Activated CD4-positive, alpha-beta T cell treated with anti-CD3 and anti-CD28 coated beads, Interleukin-2, Interleukin-4, amounts not matched to agents 100 ng/mL and 50 ng/mL, durations not matched to agents 16 hours and 8 hours (primary cell): ENCODE data around the gene AXIN1.
"Not testable (repeated sequence)": the region's sequence is repeated elsewhere in the genome, so short reads cannot be mapped to it uniquely, and the experiment has no call there.

Source experiments
- DNase-seq: peaks from one replicate; pipeline ENCODE4 v3.0.0-alpha.2; 2020; ENCODE audit warnings: low spot score

AXIN1 gene

GRCh38 chr16:354291-354881 is 1.9 kb upstream of the AXIN1 start:
- no peak for DNase-seq

- no peak for DNase-seq
Observed at GRCh38 chr16:353404-354290, 1.1 kb upstream of the AXIN1 start.

DNA sequence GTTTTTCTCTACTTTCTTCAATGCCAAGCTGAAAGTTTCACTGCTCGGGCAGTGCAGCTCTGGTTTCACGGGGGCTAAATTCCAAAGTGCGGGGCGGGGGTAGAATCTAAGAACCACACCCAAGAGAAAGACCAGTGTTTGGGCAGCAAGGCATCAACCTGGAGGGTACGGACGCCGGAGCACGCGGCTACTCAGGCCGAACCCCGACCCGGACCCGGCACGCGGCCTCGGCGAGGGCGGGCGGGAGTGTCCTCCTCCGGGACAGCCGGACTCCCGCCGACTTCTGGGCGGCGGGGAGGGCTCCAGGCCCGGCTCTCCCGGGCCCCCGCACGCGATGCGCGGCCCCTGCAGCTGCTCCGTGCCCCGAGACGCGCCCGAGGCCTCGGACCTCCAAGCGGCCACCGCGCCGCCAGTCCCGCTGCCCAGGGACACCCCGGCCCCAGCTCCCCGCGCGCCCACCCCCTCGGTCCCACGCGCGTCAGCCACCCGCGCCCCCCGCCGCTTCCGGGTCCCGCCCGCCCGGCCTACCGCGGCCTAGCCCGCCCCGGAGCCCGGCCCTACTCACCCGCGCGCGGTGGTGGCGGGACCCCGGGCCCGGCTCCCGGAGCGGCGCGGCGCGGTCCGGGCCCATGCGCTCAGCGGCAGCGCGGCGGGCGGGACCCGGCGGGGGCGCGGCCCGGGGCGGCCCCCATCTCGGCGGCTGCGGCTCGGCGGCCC is 561 bp downstream of the AXIN1 start:
- no peak for DNase-seq

DNA sequence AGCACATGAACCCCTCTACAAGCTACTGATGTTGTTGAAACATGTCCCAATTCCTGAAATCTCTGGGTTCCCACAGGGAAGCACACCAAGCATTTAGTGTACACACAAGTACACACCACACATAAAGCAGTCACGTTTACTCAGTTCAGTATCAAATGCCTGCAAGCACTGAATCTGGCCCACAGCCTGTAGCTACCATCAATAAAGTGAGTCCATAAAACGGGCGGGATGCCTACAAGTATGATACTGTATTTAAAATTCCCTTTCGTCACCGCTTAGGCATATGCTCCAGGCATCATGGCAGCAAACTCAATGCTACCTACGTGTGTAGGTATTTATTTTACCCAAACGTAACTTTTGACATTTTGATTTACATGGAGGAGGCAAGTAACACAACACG is 2.3 kb downstream of the AXIN1 start:
- no peak for DNase-seq

DNA sequence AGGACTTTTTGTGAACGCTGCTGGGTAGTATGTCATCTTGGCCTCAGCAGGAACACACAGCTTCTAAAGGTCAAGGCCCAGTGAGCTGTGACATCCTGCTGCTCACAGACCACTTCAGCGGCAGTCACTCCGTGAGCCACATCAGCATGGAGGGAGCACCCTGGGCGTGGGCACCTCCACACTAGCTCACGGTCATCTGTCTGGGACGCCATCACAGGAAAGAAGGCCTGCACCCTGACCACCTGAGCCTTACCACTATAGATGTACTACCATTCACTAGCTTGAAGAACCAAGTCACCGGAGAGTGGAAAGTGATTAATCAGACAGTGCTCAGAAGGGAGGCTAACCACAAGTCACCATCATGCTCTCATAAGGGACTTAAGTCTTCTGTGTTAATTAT is 3.3 kb downstream of the AXIN1 start:
- DNase-seq = no peak

DNA sequence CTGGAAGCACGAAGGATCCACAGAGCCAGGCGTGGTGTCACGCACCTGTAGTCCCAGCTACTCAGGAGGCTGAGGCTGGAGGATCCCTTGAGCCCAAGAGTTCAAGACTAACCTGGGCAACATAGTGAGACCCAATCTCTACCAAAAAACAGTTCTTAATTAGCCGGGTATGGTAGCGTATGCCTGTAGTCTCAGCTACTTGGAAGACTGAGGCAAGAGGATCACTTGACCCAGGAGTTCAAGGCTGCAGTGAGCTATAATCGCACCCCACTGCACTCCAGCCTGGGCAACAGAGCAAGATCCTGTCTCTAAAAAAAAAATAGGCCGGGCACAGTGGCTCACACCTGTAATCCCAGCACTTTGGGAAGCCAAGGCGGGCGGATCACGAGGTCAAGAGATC is 4.0 kb downstream of the AXIN1 start:
- not testable (repeated sequence) for DNase-seq

- no peak for DNase-seq
Observed at GRCh38 chr16:347203-347602, 5.3 kb downstream of the AXIN1 start.

GRCh38 chr16:346587-346986 is 5.9 kb downstream of the AXIN1 start:
- DNase-seq = no peak

DNA sequence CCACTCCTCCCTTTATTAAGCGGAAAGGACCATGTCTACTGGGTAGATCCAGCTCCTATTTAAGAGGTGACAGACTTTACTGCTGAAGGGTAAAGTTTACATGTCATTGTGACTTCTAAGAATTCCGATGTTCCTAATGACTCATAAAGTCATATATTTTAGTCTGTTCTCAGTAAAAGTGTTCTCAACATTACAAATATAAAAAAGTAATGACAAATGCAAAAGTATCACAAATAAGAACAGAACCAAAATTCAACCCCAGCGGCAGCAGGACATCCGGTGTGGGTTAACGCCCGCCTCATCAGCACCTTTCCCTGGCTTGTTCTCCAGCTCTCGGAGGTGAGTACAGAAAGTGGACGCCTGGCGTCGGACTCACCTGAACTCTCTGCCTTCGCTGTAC is 6.8 kb downstream of the AXIN1 start:
- peak; percentile 54 for DNase-seq

DNA sequence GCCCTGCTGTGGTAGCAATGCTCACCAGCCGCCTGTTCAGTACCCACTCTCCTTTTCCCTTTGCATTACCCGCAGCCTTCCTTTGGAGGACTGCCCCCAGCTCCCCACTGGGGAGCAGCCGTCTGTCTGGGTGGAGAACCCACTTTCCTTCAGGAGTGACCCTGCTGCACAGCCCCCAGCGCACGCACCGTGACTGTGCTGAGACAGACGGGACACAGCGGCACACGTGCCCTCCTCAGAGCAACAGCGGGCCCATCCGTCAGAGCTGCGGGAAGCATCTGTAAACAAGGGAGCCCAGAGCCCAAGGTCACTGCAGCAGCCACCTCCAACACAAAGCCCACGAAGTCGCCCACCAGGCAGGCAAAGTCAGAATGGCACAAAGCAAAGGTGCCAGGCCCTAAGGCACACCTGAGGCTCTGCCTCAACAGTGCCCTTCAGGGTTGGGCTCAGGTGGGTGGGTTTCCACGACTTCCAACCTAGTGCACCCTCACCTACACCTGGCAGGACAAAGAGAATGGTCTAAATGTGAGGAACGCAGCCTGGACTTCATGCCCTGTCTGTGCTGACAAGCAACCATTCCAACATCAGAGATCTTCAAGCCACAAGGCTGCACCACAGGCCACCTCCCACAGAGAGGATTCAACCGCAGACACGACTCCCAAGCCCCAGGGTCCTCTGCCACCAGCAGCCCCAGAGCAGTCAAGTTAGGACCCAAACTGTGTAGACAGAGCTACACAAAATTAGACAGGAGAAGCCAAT is 9.9 kb downstream of the AXIN1 start:
- DNase-seq = no peak

GRCh38 chr16:341974-342336 is 10.6 kb downstream of the AXIN1 start:
- DNase-seq = not testable (repeated sequence)

DNA sequence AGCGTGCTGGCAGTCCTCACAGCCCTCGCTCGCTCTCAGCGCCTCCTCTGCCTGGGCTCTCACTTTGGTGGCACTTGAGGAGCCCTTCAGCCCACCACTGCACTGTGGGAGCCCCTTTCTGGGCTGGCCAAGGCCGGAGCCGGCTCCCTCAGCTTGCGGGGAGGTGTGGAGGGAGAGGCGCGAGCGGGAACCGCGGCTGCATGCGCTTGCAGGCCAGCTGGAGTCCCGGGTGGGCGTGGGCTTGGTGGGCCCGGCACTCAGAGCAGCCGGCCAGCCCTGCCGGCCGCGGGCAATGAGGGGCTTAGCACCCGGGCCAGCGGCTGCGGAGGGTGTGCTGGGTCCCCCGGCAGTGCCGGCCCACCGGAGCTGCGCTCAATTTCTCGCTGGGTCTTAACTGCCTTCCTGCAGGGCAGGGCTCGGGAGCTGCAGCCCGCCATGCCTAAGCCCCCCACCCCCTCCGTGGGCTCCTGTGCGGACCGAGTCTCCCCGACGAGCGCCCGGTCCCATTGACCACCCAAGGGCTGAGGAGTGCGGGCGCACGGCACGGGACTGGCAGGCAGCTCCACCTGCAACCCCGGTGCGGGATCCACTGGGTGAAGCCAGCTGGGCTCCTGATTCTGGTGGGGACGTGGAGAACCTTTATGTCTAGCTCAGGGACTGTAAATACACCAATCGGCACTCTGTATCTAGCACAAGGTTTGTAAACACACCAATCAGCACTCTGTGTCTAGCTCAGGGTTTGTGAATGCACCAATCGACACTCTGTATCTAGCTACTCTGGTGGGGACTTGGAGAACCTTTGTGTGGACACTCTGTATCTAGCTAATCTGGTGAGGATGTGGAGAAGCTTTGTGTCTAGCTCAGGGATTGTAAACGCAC is 11.2 kb downstream of the AXIN1 start:
- DNase-seq = not testable (repeated sequence)

- DNase-seq = no peak
Observed at GRCh38 chr16:340370-341091, 12.0 kb downstream of the AXIN1 start.

DNA sequence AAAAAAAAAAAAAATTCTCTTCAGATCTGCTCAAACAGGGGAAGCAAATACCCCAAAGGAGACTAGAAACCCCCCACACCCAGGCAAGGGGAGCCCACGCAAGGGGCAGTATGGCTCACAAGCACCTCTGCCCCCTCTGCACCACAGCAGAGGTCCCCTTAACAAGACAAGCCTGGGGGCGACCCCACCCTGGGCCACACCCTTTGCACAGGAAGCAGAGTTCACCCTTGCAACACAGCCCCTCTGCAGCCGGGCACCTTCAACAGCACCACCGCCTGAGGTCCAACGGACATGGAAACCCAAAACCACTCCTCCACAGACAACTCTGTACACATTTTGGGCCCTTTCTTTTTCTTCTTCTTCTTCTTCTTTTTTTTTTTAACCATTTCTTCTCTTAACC is 12.8 kb downstream of the AXIN1 start:
- DNase-seq = no peak

GRCh38 chr16:337975-338575 is 14.4 kb downstream of the AXIN1 start:
- DNase-seq = no peak

DNA sequence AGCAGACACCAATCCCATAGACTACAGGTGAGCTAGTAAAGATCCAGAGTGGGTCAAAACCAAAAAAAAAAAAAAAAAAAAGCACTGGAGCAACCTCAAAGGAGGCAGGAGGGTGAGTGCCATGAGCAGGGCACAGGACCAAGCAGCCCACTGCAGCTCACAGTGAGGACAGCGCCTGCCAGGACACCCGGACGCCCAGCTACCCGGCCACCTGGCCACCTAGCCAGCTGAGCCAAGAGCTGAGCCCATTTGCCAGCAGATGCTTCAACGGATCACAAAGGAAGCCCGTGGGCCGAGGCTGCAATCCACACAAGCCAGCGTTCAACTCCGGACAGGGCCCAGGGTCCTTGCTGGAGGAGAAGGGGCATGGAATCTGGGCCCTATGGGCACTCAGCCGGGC is 15.1 kb downstream of the AXIN1 start:
- DNase-seq = no peak

DNA sequence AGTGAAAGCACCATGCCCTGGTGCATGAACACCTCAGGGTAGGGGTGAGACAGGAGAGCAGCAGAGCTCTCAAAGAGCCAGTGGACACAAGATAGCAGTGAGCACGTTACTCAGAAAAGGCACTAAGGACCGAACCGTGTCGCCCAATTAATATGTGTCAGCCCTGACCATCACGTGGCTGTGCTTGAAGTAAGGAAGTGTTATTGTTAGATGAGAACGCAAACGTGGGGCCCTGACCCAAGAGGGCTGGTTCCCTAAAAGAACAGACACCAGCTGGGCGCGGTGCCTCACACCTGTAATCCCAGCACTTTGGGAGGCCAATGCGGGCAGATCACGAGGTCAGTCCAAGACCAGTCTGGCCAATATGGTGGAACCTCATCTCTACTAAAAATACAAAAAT is 16.3 kb downstream of the AXIN1 start:
- DNase-seq = no peak

- DNase-seq = not testable (repeated sequence)
Observed at GRCh38 chr16:334861-335632, 17.5 kb downstream of the AXIN1 start.

- DNase-seq = not testable (repeated sequence)
Observed at GRCh38 chr16:334164-334832, 18.2 kb downstream of the AXIN1 start.
